ENCODE results near the gene RTP2.

RTP2 gene

DNA sequence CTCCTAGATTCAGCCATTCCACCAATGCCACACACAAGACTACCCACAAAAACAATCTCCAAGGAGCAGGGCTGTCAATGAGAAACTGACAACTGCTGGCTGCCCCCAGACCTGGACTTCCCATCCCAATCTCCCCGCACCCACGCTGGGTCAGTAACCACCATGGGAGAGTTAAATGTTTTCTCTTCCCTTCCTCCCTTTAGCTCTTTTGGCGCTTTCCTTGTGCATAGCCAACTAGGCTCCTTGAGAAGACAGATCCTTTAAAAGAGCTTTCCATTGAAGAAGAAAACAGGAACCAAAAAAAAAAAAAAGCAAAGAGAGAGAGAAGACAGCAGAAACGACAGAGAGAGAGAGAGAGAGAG is 34.6 kb upstream of the RTP2 start:
- ChIA-PET CTCF (interaction anchor here (1.1 to 9.8 kb wide), 6 partner anchors 10 to 1498 kb away, joined by 3 to 322 read pairs (median 4); no protein-coding TSS in a partner anchor), POLR2A (interaction anchor here (0.6 to 1.1 kb wide), 3 partner anchors 594 to 896 kb away, joined by 3 to 6 read pairs (median 3); no protein-coding TSS in a partner anchor)
- TF ChIP-seq, protein P1, sequence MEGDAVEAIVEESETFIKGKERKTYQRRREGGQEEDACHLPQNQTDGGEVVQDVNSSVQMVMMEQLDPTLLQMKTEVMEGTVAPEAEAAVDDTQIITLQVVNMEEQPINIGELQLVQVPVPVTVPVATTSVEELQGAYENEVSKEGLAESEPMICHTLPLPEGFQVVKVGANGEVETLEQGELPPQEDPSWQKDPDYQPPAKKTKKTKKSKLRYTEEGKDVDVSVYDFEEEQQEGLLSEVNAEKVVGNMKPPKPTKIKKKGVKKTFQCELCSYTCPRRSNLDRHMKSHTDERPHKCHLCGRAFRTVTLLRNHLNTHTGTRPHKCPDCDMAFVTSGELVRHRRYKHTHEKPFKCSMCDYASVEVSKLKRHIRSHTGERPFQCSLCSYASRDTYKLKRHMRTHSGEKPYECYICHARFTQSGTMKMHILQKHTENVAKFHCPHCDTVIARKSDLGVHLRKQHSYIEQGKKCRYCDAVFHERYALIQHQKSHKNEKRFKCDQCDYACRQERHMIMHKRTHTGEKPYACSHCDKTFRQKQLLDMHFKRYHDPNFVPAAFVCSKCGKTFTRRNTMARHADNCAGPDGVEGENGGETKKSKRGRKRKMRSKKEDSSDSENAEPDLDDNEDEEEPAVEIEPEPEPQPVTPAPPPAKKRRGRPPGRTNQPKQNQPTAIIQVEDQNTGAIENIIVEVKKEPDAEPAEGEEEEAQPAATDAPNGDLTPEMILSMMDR (IDR thresholded peaks at IDR 0.05; ENCODE audit: insufficient read depth, low read length, missing control alignments), result no peak
- no peak for DNase-seq (ENCODE audit: low read depth, low spot score)
- H3K4me3 ChIP-seq (ENCODE audit: low read depth, low read length), result peak overlapping the region; percentile 15

DNA sequence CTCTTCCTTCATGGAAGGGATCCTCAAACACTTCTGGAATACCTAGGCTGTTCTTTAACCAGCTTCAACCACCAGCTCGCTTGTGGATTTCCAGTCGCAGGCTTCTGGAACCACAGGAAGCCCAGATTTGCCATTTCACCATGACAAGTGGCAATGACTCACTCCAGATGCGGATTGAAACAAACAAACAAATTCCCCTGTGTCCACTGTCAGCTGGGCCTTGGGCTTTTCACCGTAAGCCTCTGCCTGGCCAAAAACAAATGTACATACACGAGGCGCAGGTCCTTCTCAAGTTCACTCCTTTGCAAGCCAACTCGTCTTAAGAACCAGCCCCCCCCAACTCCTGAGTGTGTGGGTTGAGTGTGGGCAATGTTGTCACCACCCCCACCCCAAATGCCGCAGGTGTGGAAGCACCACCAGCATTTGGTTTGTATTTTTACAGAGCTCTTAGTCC is 34.1 kb upstream of the RTP2 start:
- H3K4me3 ChIP-seq (ENCODE audit: low read depth, low read length), result no peak overlapping the region; the same call in 1 of the 2 replicates
- TF ChIP-seq, protein P1 (IDR thresholded peaks at IDR 0.05; ENCODE audit: insufficient read depth, low read length, missing control alignments), result no peak
- ChIA-PET CTCF (interaction anchor here (1.1 to 9.8 kb wide), 8 partner anchors 9 to 1498 kb away, joined by 3 to 322 read pairs (median 4); no protein-coding TSS in a partner anchor), POLR2A (interaction anchor here (0.6 to 1.1 kb wide), 3 partner anchors 595 to 896 kb away, joined by 3 to 6 read pairs (median 3); no protein-coding TSS in a partner anchor)
- no peak for DNase-seq (ENCODE audit: low read depth, low spot score)

DNA sequence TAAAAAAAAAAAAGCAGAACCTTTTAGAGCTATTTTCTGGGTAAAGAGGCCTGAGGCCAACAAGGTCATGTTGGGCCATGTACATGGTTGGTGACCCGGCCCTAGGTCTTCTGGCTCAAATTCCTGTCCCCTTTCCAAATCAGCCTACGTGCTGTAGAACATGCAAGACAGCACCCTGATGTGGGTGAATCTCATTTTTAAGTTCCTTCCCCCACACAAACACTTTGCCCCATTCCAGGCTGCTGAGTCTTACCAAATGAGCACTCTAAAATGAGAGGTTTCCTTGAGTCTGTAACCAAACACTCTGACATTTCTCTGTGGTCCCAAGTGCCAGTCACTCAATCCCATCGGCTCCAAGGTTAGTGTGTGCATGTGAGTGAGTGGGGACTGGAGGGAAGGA is 33.5 kb upstream of the RTP2 start:
- DNase-seq (ENCODE audit: low read depth, low spot score), result no peak
- CTCF ChIA-PET, result interaction anchor here (1.1 to 9.8 kb wide), 6 partner anchors 9 to 1410 kb away, joined by 3 to 322 read pairs (median 4); no protein-coding TSS in a partner anchor
- POLR2A ChIA-PET, result no interaction called here
- H3K4me3 ChIP-seq (ENCODE audit: low read depth, low read length), result no peak overlapping the region
- TF ChIP-seq, protein P1 (IDR thresholded peaks at IDR 0.05; ENCODE audit: insufficient read depth, low read length, missing control alignments), result no peak

DNA sequence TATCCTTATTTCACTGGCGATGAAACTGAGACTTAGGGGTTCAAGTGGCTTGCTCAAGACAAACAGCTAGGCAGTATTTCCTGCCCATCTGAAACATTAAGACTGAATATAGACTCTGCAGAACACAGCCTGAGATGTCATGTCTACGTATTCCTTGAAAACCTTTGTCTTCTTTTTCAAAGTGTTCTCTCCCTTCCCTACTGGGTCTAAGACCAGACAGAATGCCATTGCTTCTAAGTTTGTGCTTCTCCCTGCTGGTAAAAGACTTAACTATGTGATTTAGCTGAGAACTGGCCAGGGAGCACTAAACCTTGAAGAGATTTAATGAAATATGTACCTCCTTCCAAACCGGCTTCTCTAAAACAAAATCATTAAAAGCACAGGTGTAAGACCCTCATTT is 33.0 kb upstream of the RTP2 start:
- ChIA-PET CTCF (interaction anchor here (1.4 to 9.8 kb wide), 4 partner anchors 16 to 1411 kb away, joined by 3 to 322 read pairs (median 4); no protein-coding TSS in a partner anchor), POLR2A (no interaction called here)
- no peak for DNase-seq (ENCODE audit: low read depth, low spot score)
- H3K4me3 ChIP-seq (ENCODE audit: low read depth, low read length), result no peak overlapping the region
- TF ChIP-seq, protein P1 (IDR thresholded peaks at IDR 0.05; ENCODE audit: insufficient read depth, low read length, missing control alignments), result no peak

DNA sequence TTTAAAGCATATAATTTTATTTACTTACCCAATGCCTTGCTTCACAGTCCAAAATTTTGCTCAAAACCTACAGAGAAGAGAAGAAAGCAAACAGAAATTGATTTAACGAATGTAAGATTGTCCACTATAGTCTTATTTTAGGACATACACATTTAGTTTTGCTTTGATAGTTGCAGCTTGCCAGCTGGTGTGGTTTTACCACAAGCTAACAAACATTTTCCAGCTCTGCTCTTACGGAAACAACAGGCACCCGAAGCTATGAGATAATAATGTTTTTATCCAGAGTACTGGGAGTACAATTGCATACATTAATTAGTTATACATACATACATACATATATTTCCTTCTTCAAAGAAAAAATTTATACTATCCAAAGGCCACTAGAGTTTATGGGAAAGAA is 32.5 kb upstream of the RTP2 start:
- CTCF ChIA-PET, result interaction anchor here (1.4 to 9.8 kb wide), 3 partner anchors 16 to 1411 kb away, joined by 3 to 322 read pairs (median 4); no protein-coding TSS in a partner anchor
- POLR2A ChIA-PET, result interaction anchor here (1.0 kb wide), 1 partner anchor 14 kb away, joined by 3 read pairs; no protein-coding TSS in a partner anchor

DNA sequence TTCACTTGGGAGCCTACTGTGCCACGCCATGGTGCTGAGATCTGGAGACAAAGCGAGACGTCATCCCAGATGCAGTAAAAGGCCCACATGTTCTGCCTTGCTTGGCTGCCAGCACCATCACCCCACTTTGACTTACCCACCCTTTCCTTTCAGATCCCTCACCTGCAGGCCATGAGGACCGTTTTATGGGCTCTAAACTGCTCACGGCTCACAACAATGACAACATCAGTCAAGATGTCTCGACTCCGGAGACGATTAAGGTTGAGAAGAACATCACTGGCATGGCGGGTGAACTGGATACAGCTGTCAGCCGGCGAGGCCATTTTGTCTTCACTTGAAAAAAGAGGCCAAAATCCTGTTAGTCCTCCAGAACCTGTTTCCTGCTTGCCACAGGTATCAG is 31.0 kb upstream of the RTP2 start:
- TF ChIP-seq, protein P1 (IDR thresholded peaks at IDR 0.05; ENCODE audit: insufficient read depth, low read length, missing control alignments), result no peak
- ChIA-PET POLR2A (interaction anchor here (0.6 kb wide), 2 partner anchors 1220 to 1223 kb away, joined by 3 read pairs; no protein-coding TSS in a partner anchor), CTCF (interaction anchor here (9.8 kb wide), 1 partner anchor 1222 kb away, joined by 322 read pairs; no protein-coding TSS in a partner anchor)
- DNase-seq (ENCODE audit: low read depth, low spot score), result no peak
- H3K4me3 ChIP-seq (ENCODE audit: low read depth, low read length), result no peak overlapping the region

More for the DNA sequence above, 32.5 kb upstream of the RTP2 start:
- no peak overlapping the region for H3K4me3 ChIP-seq (ENCODE audit: low read depth, low read length)
- TF ChIP-seq, protein P1 (IDR thresholded peaks at IDR 0.05; ENCODE audit: insufficient read depth, low read length, missing control alignments), result no peak
- DNase-seq (ENCODE audit: low read depth, low spot score), result no peak
